GM10248 (cell line): Measurements from ENCODE around the gene MGST2.

Experiments used
- CTCF ChIA-PET: fragments of 300-600 bp; sonication (Branson Sonifier 250); formaldehyde crosslinking; extraction: SDS; loops from one replicate; lab custom pipeline; 2021; ENCODE audit warnings: antibody characterized with exemption; lab: Yijun Ruan, JAX
- POLR2A ChIA-PET: fragments of 350-650 bp; sonication (Branson Sonifier 250); formaldehyde crosslinking; extraction: SDS; loops from one replicate; lab custom pipeline; 2020; ENCODE audit warnings: antibody characterized with exemption; lab: Yijun Ruan, JAX
- DNase-seq: peaks from one replicate; pipeline ENCODE4 v3.0.0; 2012; ENCODE audit errors: extremely low spot score
- CTCF ChIP-seq: IDR thresholded peaks from 2 replicates; pipeline ENCODE4 v1.5.1; 2012; ENCODE audit warnings: mild to moderate bottlenecking, low read depth; ENCODE audit errors: extremely low read depth, missing control alignments, control extremely low read depth

Gene MGST2

GRCh38 chr4:139684351-139684750 is 18.7 kb downstream of the MGST2 start:
- no peak for DNase-seq
- CTCF ChIA-PET, result interaction anchor here (1.0 kb wide), 1 partner anchor 11 kb away, joined by 3 read pairs; no protein-coding TSS in a partner anchor
- POLR2A ChIA-PET, result no interaction called here
- no peak for TF ChIP-seq CTCF

DNA sequence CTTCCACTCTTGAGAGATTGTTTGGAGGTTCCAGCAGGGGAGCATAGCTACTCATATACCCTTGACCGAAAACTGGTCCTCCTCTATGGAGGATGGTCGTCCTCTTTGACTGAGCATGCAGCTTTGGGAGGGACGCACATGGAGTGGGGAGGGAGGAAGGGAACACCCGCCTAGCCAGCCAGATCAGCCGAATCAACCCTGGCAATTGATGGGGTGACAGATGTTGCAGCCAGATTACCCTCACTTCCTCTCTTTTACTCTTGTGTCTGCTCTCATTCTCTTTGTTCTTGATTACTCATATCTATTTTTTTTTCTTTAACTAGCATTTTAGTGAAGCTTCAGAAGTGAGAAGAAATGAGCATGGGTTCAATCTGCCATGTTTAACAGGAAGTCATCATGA is 19.6 kb downstream of the MGST2 start:
- POLR2A ChIA-PET, result no interaction called here
- DNase-seq, result no peak
- no peak for TF ChIP-seq CTCF
- CTCF ChIA-PET, result interaction anchor here (1.4 kb wide), 1 partner anchor 34 kb away, joined by 3 read pairs; no protein-coding TSS in a partner anchor

DNA sequence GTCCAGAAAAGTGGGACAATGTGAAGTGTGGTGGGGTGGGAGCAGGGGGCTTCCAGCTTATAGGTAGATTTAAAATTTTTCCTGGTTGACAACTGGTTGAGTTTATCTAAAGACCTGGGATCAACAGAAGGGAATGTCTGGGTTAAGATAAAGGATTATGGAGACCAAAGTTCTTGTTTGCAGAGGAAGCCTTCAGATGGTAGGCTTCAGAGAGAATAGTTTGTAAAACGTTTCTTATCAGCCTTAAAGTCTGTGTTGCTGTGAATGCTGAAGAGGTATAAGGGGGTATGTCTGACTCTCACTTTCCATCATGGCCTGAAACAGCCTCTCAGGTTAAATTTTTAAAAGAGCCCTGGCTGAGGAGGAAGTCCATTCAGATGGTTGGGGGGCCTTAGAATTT is 20.5 kb downstream of the MGST2 start:
- DNase-seq, result no peak
- CTCF ChIA-PET, result interaction anchor here (1.4 kb wide), 1 partner anchor 35 kb away, joined by 3 read pairs; no protein-coding TSS in a partner anchor
- no peak for TF ChIP-seq CTCF
- POLR2A ChIA-PET, result no interaction called here

DNA sequence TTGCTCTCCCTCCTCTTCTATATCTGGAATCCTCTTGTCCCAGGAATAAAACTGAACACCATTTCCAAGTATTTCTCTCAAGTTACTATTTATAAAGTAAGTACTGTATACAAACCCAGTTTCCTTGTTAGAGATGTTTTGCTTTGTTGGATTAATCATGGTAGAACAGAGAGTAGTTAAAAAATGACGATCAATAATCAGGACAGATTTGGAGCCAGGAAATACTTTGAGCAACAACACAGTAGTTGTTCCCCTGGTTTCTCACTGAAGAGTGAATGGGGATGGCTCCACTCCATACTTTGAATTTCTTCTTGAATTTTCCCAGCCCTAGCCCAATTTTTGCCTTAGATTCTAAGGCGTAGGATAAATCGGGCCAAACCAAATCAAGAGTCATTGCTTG is 21.4 kb downstream of the MGST2 start:
- DNase-seq, result no peak
- TF ChIP-seq CTCF, result no peak
- ChIA-PET POLR2A (no interaction called here), CTCF (no interaction called here)

GRCh38 chr4:139689093-139689722 is 23.6 kb downstream of the MGST2 start:
- CTCF ChIA-PET, result no interaction called here
- POLR2A ChIA-PET, result interaction anchor here (0.6 kb wide), 1 partner anchor 1136 kb away, joined by 3 read pairs; no protein-coding TSS in a partner anchor
- TF ChIP-seq CTCF, result no peak

DNA sequence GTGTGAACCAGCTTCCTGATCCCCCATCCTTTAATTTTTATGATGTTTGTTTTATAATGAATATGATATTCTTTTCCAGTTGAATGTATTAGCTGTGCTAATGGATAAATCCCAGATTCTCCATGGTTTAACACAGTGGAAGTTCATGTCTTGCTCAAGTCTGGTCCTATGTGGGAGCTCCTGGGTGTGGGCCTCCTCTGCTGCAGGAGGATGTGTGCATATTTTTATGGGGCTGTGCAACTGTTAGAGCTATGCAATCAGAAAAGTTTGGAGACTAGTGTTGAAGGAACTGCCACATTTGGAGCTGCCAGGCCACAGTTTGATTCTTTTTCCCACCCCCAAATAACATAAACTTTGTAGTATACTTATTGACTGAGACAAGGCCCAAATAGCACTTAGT is 24.8 kb downstream of the MGST2 start:
- no peak for DNase-seq
- POLR2A ChIA-PET, result no interaction called here
- CTCF ChIA-PET, result interaction anchor here (0.7 to 1.7 kb wide), 4 partner anchors 8 to 562 kb away, joined by 3 to 5 read pairs (median 4); no protein-coding TSS in a partner anchor
- no peak for TF ChIP-seq CTCF

More at GRCh38 chr4:139689093-139689722, 23.6 kb downstream of the MGST2 start:
- DNase-seq, result no peak
